B cell (primary cell): ENCODE results near the gene DOCK3. TPM values are rescaled to one million over a fixed set of nuclear protein-coding genes. Genes with fewer than 3 reads are reported as not detected.

Experiments
- ATAC-seq: fragments of 200-7000 bp; cut with Tn5 transposase; one replicate; pipeline ENCODE4 v1.10.0; 2021; ENCODE audit warnings: low read depth, mild to moderate bottlenecking, moderate number of reproducible peaks, moderate library complexity
- CTCF ChIA-PET: fragments of 350-600 bp; sonication (Branson Sonifier 250); formaldehyde crosslinking; loops from one replicate; lab custom pipeline; 2021; ENCODE audit warnings: antibody characterized with exemption, inconsistent platforms; lab: Charles Lee
- POLR2A ChIA-PET: fragments of 350-600 bp; sonication (Branson Sonifier 250); formaldehyde crosslinking; loops from one replicate; lab custom pipeline; 2021; ENCODE audit warnings: antibody characterized with exemption; lab: Charles Lee
- DNase-seq: peaks from one replicate; pipeline ENCODE4 v3.0.0; 2013
- H2AFZ ChIP-seq: 2 replicates; pipeline ENCODE4 v1.6.1; 2012; ENCODE audit warnings: mild to moderate bottlenecking, low read depth, low read length; ENCODE audit not compliant: insufficient read depth, poor library complexity, severe bottlenecking
- H3K27ac ChIP-seq, 2 donors: 1 replicate in 1 of 2; 2 replicates in 1 of 2; pipeline ENCODE4 v1.5.1; 2012 to 2013; ENCODE audit warnings: low read length in 2 of 2, mild to moderate bottlenecking in 2 of 2, moderate library complexity in 1 of 2
- H3K27me3 ChIP-seq, 4 experiments: fragments of 200-600 bp in 1 of 4; sonication (generic) in 1 of 4; replicated peaks in 1 of 4; 1 replicate in 2 of 4; 2 replicates in 2 of 4; pipeline versions ENCODE4 v1.6.1 to v1.7.0; 2013 to 2016; ENCODE audit warnings: low read length in 3 of 4, mild to moderate bottlenecking in 2 of 4, mixed read lengths in 1 of 4, moderate library complexity in 1 of 4; ENCODE audit not compliant: insufficient read depth in 4 of 4, control insufficient read depth in 3 of 4; ENCODE audit errors: control extremely low read depth in 1 of 4
- H3K36me3 ChIP-seq, 2 experiments: replicated peaks in 1 of 2; 1 replicate in 1 of 2; 2 replicates in 1 of 2; pipeline versions ENCODE4 v1.6.1 to v1.7.1; 2013; ENCODE audit warnings: low read length in 1 of 2; ENCODE audit not compliant: insufficient read depth in 2 of 2, control insufficient read depth in 1 of 2; ENCODE audit errors: control extremely low read depth in 1 of 2, extremely low read depth in 1 of 2
- H3K4me1 ChIP-seq, 2 donors: fragments of 200-600 bp in 1 of 2; sonication (generic) in 1 of 2; 1 replicate in 1 of 2; 2 replicates in 1 of 2; pipeline versions ENCODE4 v1.5.1 to v1.6.1; 2013 to 2017; ENCODE audit warnings: low read length in 2 of 2; ENCODE audit not compliant: control insufficient read depth in 2 of 2, insufficient read depth in 2 of 2
- H3K4me2 ChIP-seq: replicated peaks from 2 replicates; pipeline ENCODE3; 2012; ENCODE audit warnings: mild to moderate bottlenecking, low read depth, low read length; ENCODE audit not compliant: poor library complexity, severe bottlenecking
- H3K4me3 ChIP-seq, 5 experiments: fragments of 200-600 bp in 1 of 5; sonication (generic) in 1 of 5; 1 replicate in 3 of 5; 2 replicates in 2 of 5; pipeline versions ENCODE4 v1.5.1 to v1.7.0; 2011 to 2016; ENCODE audit warnings: low read length in 4 of 5, mild to moderate bottlenecking in 4 of 5, low read depth in 2 of 5, control low read depth in 1 of 5, moderate library complexity in 1 of 5; ENCODE audit not compliant: insufficient read depth in 1 of 5; ENCODE audit errors: control extremely low read depth in 1 of 5, extremely low read depth in 1 of 5
- H3K79me2 ChIP-seq: fragments of 200-600 bp; sonication (generic); one replicate; pipeline ENCODE4 v1.6.0; 2016; ENCODE audit warnings: low read length; ENCODE audit not compliant: control insufficient read depth, insufficient read depth
- H3K9ac ChIP-seq: fragments of 200-600 bp; sonication (generic); 2 replicates; pipeline ENCODE4 v1.6.1; 2017; ENCODE audit warnings: mild to moderate bottlenecking, low read length, moderate library complexity
- H3K9me3 ChIP-seq, 3 donors: one replicate each; pipeline versions ENCODE4 v1.6.1 to v1.7.1; 2013; ENCODE audit warnings: low read length in 2 of 3; ENCODE audit not compliant: control insufficient read depth in 2 of 3, insufficient read depth in 1 of 3; ENCODE audit errors: control extremely low read depth in 1 of 3
- H4K20me1 ChIP-seq: 2 replicates; pipeline ENCODE4 v1.6.0; 2012; ENCODE audit warnings: mild to moderate bottlenecking, low read length; ENCODE audit not compliant: insufficient read depth, control insufficient read depth, poor library complexity, severe bottlenecking
- H3K27ac Mint-ChIP-seq: one replicate; pipeline ENCODE4 v1.8.0; 2021; ENCODE audit warnings: mixed read lengths
- H3K27me3 Mint-ChIP-seq: one replicate; pipeline ENCODE4 v1.8.0; 2021; ENCODE audit warnings: mixed read lengths
- H3K4me1 Mint-ChIP-seq: one replicate; pipeline ENCODE4 v1.8.0; 2021; ENCODE audit warnings: mixed read lengths
- H3K4me3 Mint-ChIP-seq: one replicate; pipeline ENCODE4 v1.8.0; 2021; ENCODE audit warnings: mixed read lengths
- H3K9me3 Mint-ChIP-seq: one replicate; pipeline ENCODE4 v1.8.0; 2022; ENCODE audit warnings: mixed read lengths; ENCODE audit not compliant: insufficient read depth
- EZH2 ChIP-seq: IDR thresholded peaks from 2 replicates; pipeline ENCODE4 v1.6.1; 2012; ENCODE audit warnings: borderline replicate concordance, low read depth, mild to moderate bottlenecking, moderate library complexity, low read length; ENCODE audit not compliant: insufficient read depth, poor library complexity, severe bottlenecking
- WGBS: methylation state at CpG from one replicate; pipeline ENCODE4 v1.1.5; 2013; ENCODE audit warnings: missing lambda C conversion rate; ENCODE audit not compliant: insufficient coverage; 5-methylcytosine and 5-hydroxymethylcytosine counted together
- intact Hi-C: fragments of 100-400 bp; cut with micrococcal nuclease; formaldehyde crosslinking; loops from one replicate; pipeline ENCODE4 v1.10.0; 2022
- polyA plus RNA-seq: library from polyadenylated mRNA; depleted of rRNA; stranded (reverse); fragments of >200 nt; gene quantifications from 2 replicates; pipeline ENCODE4 v1.2.3, GENCODE V29; 2012
- total RNA-seq, 2 donors: library from RNA; stranded (reverse); fragments of 120-200 nt in 1 of 2; gene quantifications; 1 replicate in 1 of 2; 2 replicates in 1 of 2; pipeline versions ENCODE4 v1.2.3 to v1.2.4, GENCODE V29; 2013 to 2022
- TF ChIP-seq, protein P1 (sequence below): fragments of 200-600 bp; IDR thresholded peaks from one replicate; pipeline ENCODE4 v1.8.0; 2022; ENCODE audit warnings: antibody characterized with exemption, mild to moderate bottlenecking

Gene DOCK3
- total and polyA plus RNA-seq, 2 donors (not counting 1 experiment from before 2014, with no cell fraction given): 0.06 to 0.30 TPM

DNA sequence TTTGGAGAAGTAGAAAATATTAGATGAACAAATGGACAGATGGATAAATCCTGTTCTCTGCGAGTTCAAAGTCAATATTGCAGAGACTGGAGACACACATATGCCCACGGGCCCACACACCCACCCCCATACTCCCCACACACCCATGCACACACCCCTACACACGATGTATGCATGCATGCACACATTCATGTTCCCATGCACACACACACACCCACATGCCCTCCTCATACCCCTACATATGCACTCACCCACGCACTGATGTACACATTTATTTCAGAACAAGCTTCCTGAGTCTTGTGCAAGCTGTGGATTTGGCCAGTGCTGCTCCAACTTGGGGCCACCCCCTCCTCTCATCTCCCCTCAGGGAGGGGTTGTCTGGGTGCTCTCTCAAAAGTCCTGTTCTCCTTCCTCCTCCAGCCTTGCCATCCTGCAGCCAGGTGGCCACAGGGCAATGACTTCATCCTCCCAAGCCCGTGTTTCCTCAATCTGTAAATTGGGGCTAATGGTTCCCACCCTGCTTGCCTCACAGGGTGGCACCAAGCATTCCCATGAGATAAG lies 41.4 kb upstream of the DOCK3 start:
- no peak for DNase-seq
- H3K4me1 ChIP-seq: peaks cover 0 to 20% of the 10 kb centered on the region in 2 donors
- WGBS: 72% methylated on average over 3 of the region's 5 CpGs
- intact Hi-C loops: no loop called here
- H3K9me3 ChIP-seq: no peaks in the 10 kb centered on the region
- no peak overlapping the region for H3K4me3 ChIP-seq
- peaks cover 25% of the 10 kb centered on the region for H4K20me1 ChIP-seq
- Mint-ChIP-seq H3K9me3 (no peaks in the 10 kb centered on the region), H3K27ac (no peak overlapping the region), H3K27me3 (no peaks in the 10 kb centered on the region), H3K4me1 (peaks cover 40% of the 10 kb centered on the region), H3K4me3 (no peak overlapping the region)
- H3K4me2 ChIP-seq: no peak overlapping the region
- H2AFZ ChIP-seq: no peak overlapping the region
- H3K79me2 ChIP-seq: peaks cover 44% of the 10 kb centered on the region
- no peaks in the 10 kb centered on the region for H3K27me3 ChIP-seq
- POLR2A ChIA-PET: no interaction called here
- CTCF ChIA-PET: interaction anchor here (1.2 to 1.3 kb wide), 2 partner anchors 17 to 19 kb away, joined by 3 to 4 read pairs; no protein-coding TSS in a partner anchor
- no peak for ATAC-seq
- H3K36me3 ChIP-seq: no peaks in the 10 kb centered on the region
- no peak overlapping the region for H3K9ac ChIP-seq
- TF ChIP-seq, protein P1, sequence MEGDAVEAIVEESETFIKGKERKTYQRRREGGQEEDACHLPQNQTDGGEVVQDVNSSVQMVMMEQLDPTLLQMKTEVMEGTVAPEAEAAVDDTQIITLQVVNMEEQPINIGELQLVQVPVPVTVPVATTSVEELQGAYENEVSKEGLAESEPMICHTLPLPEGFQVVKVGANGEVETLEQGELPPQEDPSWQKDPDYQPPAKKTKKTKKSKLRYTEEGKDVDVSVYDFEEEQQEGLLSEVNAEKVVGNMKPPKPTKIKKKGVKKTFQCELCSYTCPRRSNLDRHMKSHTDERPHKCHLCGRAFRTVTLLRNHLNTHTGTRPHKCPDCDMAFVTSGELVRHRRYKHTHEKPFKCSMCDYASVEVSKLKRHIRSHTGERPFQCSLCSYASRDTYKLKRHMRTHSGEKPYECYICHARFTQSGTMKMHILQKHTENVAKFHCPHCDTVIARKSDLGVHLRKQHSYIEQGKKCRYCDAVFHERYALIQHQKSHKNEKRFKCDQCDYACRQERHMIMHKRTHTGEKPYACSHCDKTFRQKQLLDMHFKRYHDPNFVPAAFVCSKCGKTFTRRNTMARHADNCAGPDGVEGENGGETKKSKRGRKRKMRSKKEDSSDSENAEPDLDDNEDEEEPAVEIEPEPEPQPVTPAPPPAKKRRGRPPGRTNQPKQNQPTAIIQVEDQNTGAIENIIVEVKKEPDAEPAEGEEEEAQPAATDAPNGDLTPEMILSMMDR: no peak
- TF ChIP-seq EZH2: no peak
- no peak overlapping the region for H3K27ac ChIP-seq

DNA sequence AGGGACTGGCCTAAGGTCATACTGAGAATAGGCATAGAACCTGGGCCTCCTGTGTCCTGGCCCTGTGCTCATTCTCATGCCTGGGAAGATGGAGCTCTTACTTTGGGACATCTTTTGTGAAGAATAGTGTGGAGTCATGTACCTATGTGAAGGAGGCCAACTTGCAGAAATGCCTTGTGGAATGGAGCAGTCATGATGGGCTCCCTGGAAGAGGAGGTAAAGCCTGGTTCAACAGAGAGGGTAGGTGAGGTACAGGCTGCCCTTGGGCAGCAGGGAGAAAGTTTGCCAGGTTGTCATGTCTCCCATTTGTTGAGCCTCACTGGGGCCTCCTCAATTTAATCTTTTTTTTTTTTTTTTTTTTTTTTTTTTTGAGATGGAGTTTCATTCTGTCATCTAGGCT lies 39.7 kb upstream of the DOCK3 start:
- ATAC-seq (no peak), DNase-seq (no peak)
- no peaks in the 10 kb centered on the region for H3K9me3 ChIP-seq
- H3K4me3 ChIP-seq: no peak overlapping the region
- intact Hi-C loops: no loop called here
- no peak overlapping the region for H3K9ac ChIP-seq
- Mint-ChIP-seq H3K9me3 (no peaks in the 10 kb centered on the region), H3K27ac (no peak overlapping the region), H3K4me1 (peaks cover 38% of the 10 kb centered on the region), H3K4me3 (no peak overlapping the region), H3K27me3 (no peaks in the 10 kb centered on the region)
- TF ChIP-seq, protein P1: no peak
- no peak for TF ChIP-seq EZH2
- peaks cover 0 to 20% of the 10 kb centered on the region in 2 donors for H3K4me1 ChIP-seq
- no peak overlapping the region for H2AFZ ChIP-seq
- no peak overlapping the region for H3K4me2 ChIP-seq
- H3K27ac ChIP-seq: no peak overlapping the region
- peaks cover 25% of the 10 kb centered on the region for H4K20me1 ChIP-seq
- no peaks in the 10 kb centered on the region for H3K36me3 ChIP-seq
- peaks cover 28% of the 10 kb centered on the region for H3K79me2 ChIP-seq
- ChIA-PET CTCF (no interaction called here), POLR2A (no interaction called here)
- no peaks in the 10 kb centered on the region for H3K27me3 ChIP-seq
